ENCODE measurements around the gene SAMD5. TPM values are rescaled to one million over a fixed set of nuclear protein-coding genes. Genes with fewer than 3 reads are reported as not detected.

SAMD5 gene
- total and polyA plus RNA-seq, 10 donors = 0.15 to 5.0 (median 1.7) TPM

GRCh38 chr6:147510929-147511590 lies 2.6 kb downstream of the SAMD5 start:
- intact Hi-C loops (cut with DNase I; ENCODE audit: low total_unique reads) = no loop called here
- H3K27me3 ChIP-seq (replicated peaks in 1 of 7) = peaks cover 0 to 66% (median 22%) of the 10 kb centered on the region in 7 donors
- no peaks in the 10 kb centered on the region for H3K9me3 ChIP-seq
- H3K4me3 ChIP-seq = no peak overlapping the region
- H3K27ac ChIP-seq = no peak overlapping the region
- no peaks in the 10 kb centered on the region for H3K36me3 ChIP-seq
- WGBS, 5 donors = 45 to 54% (median 52%) methylated on average over 5 of the region's 5 CpGs
- no peak for DNase-seq
- H3K4me1 ChIP-seq = peaks cover 11 to 38% (median 33%) of the 10 kb centered on the region in 6 donors
- TF ChIP-seq CTCF (IDR thresholded peaks at IDR 0.05 in 8 of 11, conservative IDR thresholded peaks at IDR 0.05 in 3 of 11) = no peak
- TF ChIP-seq POLR2AphosphoS5 (IDR thresholded peaks at IDR 0.05) = no peak
- no peak for TF ChIP-seq POLR2A (IDR thresholded peaks at IDR 0.05)

GRCh38 chr6:147514831-147515230 lies 6.3 kb downstream of the SAMD5 start:
- TF ChIP-seq CTCF (IDR thresholded peaks at IDR 0.05 in 8 of 11, conservative IDR thresholded peaks at IDR 0.05 in 3 of 11) (no peak), POLR2AphosphoS5 (IDR thresholded peaks at IDR 0.05) (no peak), POLR2A (IDR thresholded peaks at IDR 0.05) (no peak)
- Histone ChIP-seq H3K36me3 (no peaks in the 10 kb centered on the region), H3K4me1 (peaks cover 0 to 4% (median 1%) of the 10 kb centered on the region in 6 donors), H3K4me3 (no peak overlapping the region), H3K27ac (no peak overlapping the region), H3K27me3 (replicated peaks in 1 of 7) (peaks cover 0 to 29% (median 0%) of the 10 kb centered on the region in 7 donors), H3K9me3 (no peaks in the 10 kb centered on the region)
- 49 to 87% (median 63%) methylated on average over 2 of the region's 2 CpGs for WGBS, 5 donors
- intact Hi-C loops (cut with DNase I; ENCODE audit: low total_unique reads) = no loop called here
- no peak for DNase-seq

GRCh38 chr6:147515327-147515726 lies 6.8 kb downstream of the SAMD5 start:
- WGBS, 5 donors = 87 to 94% (median 89%) methylated on average over 2 of the region's 2 CpGs
- intact Hi-C loops (cut with DNase I; ENCODE audit: low total_unique reads) = no loop called here
- no peak for TF ChIP-seq POLR2AphosphoS5 (IDR thresholded peaks at IDR 0.05)
- TF ChIP-seq CTCF (IDR thresholded peaks at IDR 0.05 in 8 of 11, conservative IDR thresholded peaks at IDR 0.05 in 3 of 11) = no peak
- no peak for TF ChIP-seq POLR2A (IDR thresholded peaks at IDR 0.05)

GRCh38 chr6:147522597-147522996 lies 14.1 kb downstream of the SAMD5 start:
- TF ChIP-seq POLR2AphosphoS5 (IDR thresholded peaks at IDR 0.05) (no peak), POLR2A (IDR thresholded peaks at IDR 0.05) (no peak), CTCF (IDR thresholded peaks at IDR 0.05 in 8 of 11, conservative IDR thresholded peaks at IDR 0.05 in 3 of 11) (no peak)
- no peaks in the 10 kb centered on the region for H3K36me3 ChIP-seq
- DNase-seq = no peak
- H3K27me3 ChIP-seq (replicated peaks in 1 of 7) = peaks cover 0 to 8% (median 0%) of the 10 kb centered on the region in 7 donors
- intact Hi-C loops (cut with DNase I; ENCODE audit: low total_unique reads) = no loop called here
- H3K4me1 ChIP-seq = no peaks in the 10 kb centered on the region
- no peak overlapping the region for H3K27ac ChIP-seq
- no peaks in the 10 kb centered on the region for H3K9me3 ChIP-seq
- no peak overlapping the region for H3K4me3 ChIP-seq
- 83 to 91% (median 85%) methylated on average over 1 of the region's 1 CpG for WGBS, 5 donors

More at GRCh38 chr6:147515327-147515726, 6.8 kb downstream of the SAMD5 start:
- DNase-seq = no peak
- Histone ChIP-seq H3K9me3 (no peaks in the 10 kb centered on the region), H3K36me3 (no peaks in the 10 kb centered on the region), H3K4me3 (no peak overlapping the region), H3K27me3 (replicated peaks in 1 of 7) (peaks cover 0 to 28% (median 0%) of the 10 kb centered on the region in 7 donors), H3K27ac (no peak overlapping the region), H3K4me1 (no peaks in the 10 kb centered on the region)
